Adrenal gland (tissue), 12 donors: ENCODE data around the gene SPRYD4. TPM values are rescaled to one million over a fixed set of nuclear protein-coding genes. Genes with fewer than 3 reads are reported as not detected.
"Not testable (repeated sequence)": the region's sequence is repeated elsewhere in the genome, so short reads cannot be mapped to it uniquely, and the experiment has no call there.

ENCODE experiments used
- DNase-seq, 7 donors: peaks; one replicate each; pipeline ENCODE4 v3.0.0-alpha.2; 2019 to 2020
- H3K27ac ChIP-seq, 5 donors: fragments of 200-600 bp; sonication (generic) in 4 of 5; 1 replicate in 3 of 5; 2 replicates in 2 of 5; pipeline versions ENCODE4 v1.5.1 to v1.8.0; 2016 to 2020; ENCODE audit warnings: mild to moderate bottlenecking in 1 of 5
- H3K27me3 ChIP-seq: fragments of 200-600 bp; 2 replicates; pipeline ENCODE4 v1.8.0; 2021
- H3K36me3 ChIP-seq, 2 donors: fragments of 200-600 bp; replicated peaks in 1 of 2; 1 replicate in 1 of 2; 2 replicates in 1 of 2; pipeline versions ENCODE4 v1.5.1 to v1.8.0; 2018 to 2022
- H3K4me1 ChIP-seq, 2 donors: fragments of 200-600 bp; replicated peaks in 1 of 2; 1 replicate in 1 of 2; 2 replicates in 1 of 2; pipeline versions ENCODE4 v1.5.1 to v1.8.0; 2018 to 2021
- H3K4me3 ChIP-seq, 4 donors: fragments of 200-600 bp; sonication (generic) in 3 of 4; one replicate each; pipeline ENCODE4 v1.5.1; 2016 to 2018
- H3K9me3 ChIP-seq, 3 donors: fragments of 200-600 bp; sonication (generic) in 1 of 3; replicated peaks in 1 of 3; 1 replicate in 2 of 3; 2 replicates in 1 of 3; pipeline versions ENCODE4 v1.5.1 to v1.8.0; 2016 to 2021
- CTCF ChIP-seq, 6 experiments: fragments of 450-650 bp in 4 of 6; fragments of 200-600 bp in 2 of 6; sonication (generic) in 1 of 6; IDR thresholded peaks; 1 replicate in 5 of 6; 2 replicates in 1 of 6; pipeline versions ENCODE4 v1.5.1 to v1.8.0; 2016 to 2021; ENCODE audit warnings: antibody characterized with exemption in 6 of 6, mild to moderate bottlenecking in 2 of 6, moderate library complexity in 1 of 6
- POLR2A ChIP-seq, 2 donors: fragments of 450-650 bp; IDR thresholded peaks; one replicate each; pipeline ENCODE4 v1.6.1; 2017; ENCODE audit warnings: antibody characterized with exemption in 2 of 2, mild to moderate bottlenecking in 2 of 2, moderate library complexity in 1 of 2
- WGBS, 4 donors: extraction: QIAGEN DNeasy Blood & Tissue Kit in 2 of 4; methylation state at CpG; one replicate each; pipeline versions ENCODE4 v1.1.5 to v1.1.7; 2013 to 2017; 5-methylcytosine and 5-hydroxymethylcytosine counted together
- intact Hi-C, 2 donors: fragments of 100-400 bp; cut with DNase I; formaldehyde crosslinking; loops; one replicate each; pipeline versions ENCODE4 v1.14.1 to v1.15.0; 2022 to 2023
- polyA plus RNA-seq, 3 donors: library from polyadenylated mRNA; stranded (reverse); fragments of 200-250 nt in 2 of 3; fragments of 350-450 nt in 1 of 3; fragmentation: Illumina TruSeq in 1 of 3; extraction: RNeasy Lipid Tissue Mini Kit (QIAGEN cat#74804) in 1 of 3; gene quantifications; one replicate each; pipeline ENCODE4 v1.2.3, GENCODE V29; 2013 to 2014
- total RNA-seq, 9 donors: library from RNA; depleted of rRNA in 4 of 9; stranded (reverse); fragments of >200 nt in 4 of 9; fragments of 120-200 nt in 1 of 9; fragmentation: NEBNext Ultra II Directional in 1 of 9; extraction: Animal tissue kit (Norgen Biotek cat#: 25700) in 1 of 9; gene quantifications; one replicate each; pipeline versions ENCODE4 v1.1.0 to v1.2.4, GENCODE V29; 2013 to 2023
- donor health status: healthy with polysubstance abuse.
- donor health status: Bipolar disorder and iron deficiency.
- donor health status: DM: yes; HTN: yes; CAD: no.
- donor health status: DM: no; HTN: no; CAD: no.
- donor health status: DM: no; HTN: no; CAD: no.
- donor health status: DM: yes; HTN: yes; CAD: no.

SPRYD4 gene
- total and polyA plus RNA-seq, 12 donors = 2.5 to 6.5 (median 5.2) TPM

DNA sequence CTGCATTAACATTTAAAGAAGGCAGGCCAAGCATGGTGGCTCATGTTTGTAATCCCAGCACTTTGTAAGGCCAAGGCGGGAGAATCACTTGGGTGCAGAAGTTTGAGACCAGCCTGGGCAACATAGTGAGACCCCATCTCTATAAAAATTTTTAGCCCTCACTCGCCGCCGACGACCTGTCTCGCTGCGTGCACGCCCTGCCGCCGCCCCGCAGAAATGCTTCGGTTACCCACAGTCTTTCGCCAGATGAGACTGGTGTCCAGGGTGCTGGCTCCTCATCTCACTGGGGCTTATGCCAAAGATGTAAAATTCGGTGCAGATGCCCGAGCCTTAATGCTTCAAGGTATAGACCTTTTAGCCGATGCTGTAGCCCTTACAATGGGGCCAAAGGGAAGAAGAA, 42.4 kb downstream of the SPRYD4 start:
- Histone ChIP-seq H3K4me1 (no peaks in the 10 kb centered on the region), H3K27me3 (no peaks in the 10 kb centered on the region), H3K36me3 (no peaks in the 10 kb centered on the region), H3K4me3 (no peak overlapping the region), H3K27ac (no peak overlapping the region), H3K9me3 (no peaks in the 10 kb centered on the region)
- intact Hi-C loops = loop anchor here (10.0 kb wide), 2 partner anchors 114 to 124 kb away; partner anchors contain the start of gene BAZ2A (in 1 of the 2)
- no peak for DNase-seq
- 77 to 89% (median 84%) methylated on average over 4 to 16 of the region's 16 CpGs for WGBS, 4 donors
- no peak for TF ChIP-seq CTCF (IDR thresholded peaks at IDR 0.05)
- no peak for TF ChIP-seq POLR2A (IDR thresholded peaks at IDR 0.05)

DNA sequence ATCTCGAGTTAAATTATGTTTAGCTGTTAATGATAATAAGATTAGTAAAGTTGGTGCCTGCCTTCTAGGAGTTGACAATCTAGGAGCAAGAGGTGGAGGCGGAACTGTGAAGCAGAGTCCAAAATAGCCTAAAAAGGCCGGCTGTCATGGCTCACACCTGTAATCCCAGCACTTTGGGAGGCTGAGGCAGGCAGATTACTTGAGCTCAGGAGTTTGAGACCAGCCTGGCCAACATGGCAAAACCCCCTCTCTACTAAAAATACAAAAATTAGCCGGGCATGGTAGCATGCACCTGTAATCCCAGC, 45.6 kb downstream of the SPRYD4 start:
- not testable (repeated sequence) for H3K36me3 ChIP-seq, H3K4me3 ChIP-seq, H3K4me1 ChIP-seq, DNase-seq, H3K27ac ChIP-seq, H3K9me3 ChIP-seq, H3K27me3 ChIP-seq
- 55 to 58% (median 56%) methylated on average over 4 of the region's 4 CpGs for WGBS, 4 donors
- intact Hi-C loops = loop anchor here (10.0 kb wide), 2 partner anchors 111 to 121 kb away; partner anchors contain the start of gene BAZ2A (in 1 of the 2)

GRCh38 chr12:56517854-56518253, 49.5 kb downstream of the SPRYD4 start:
- Histone ChIP-seq H3K27ac (no peak overlapping the region), H3K36me3 (no peaks in the 10 kb centered on the region), H3K27me3 (no peaks in the 10 kb centered on the region), H3K9me3 (no peaks in the 10 kb centered on the region), H3K4me1 (peaks cover 3 to 25% of the 10 kb centered on the region in 2 donors), H3K4me3 (no peak overlapping the region)
- intact Hi-C loops = loop anchor here (5.0 to 10.0 kb wide), 3 partner anchors 54 to 117 kb away; partner anchors contain the start of gene BAZ2A (in 1 of the 2)
- DNase-seq = no peak
- 87 to 97% (median 92%) methylated on average over 2 of the region's 2 CpGs for WGBS, 4 donors
- TF ChIP-seq CTCF (IDR thresholded peaks at IDR 0.05) = no peak
- TF ChIP-seq POLR2A (IDR thresholded peaks at IDR 0.05) = no peak

DNA sequence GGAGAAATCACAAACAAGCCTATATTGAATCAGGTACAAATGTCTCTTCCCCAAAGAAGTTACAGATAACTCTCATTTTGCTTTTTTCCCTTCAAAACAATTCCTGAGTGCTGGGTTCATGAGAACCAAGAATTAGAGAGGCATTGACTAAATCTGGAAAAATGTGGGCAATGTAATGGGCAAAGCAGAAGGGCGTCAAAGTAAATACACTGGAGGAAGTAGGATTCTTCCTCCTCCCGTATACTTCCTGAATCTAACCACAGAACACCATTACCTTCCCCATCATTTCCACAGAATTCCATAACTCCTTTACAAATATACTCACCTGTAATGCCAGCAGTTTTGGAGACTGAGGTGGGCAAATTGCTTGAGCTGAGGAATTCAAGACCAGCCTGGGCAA, 50.2 kb downstream of the SPRYD4 start:
- intact Hi-C loops = loop anchor here (5.0 to 10.0 kb wide), 3 partner anchors 54 to 116 kb away; partner anchors contain the start of gene BAZ2A (in 1 of the 2)

More for the DNA sequence above, 50.2 kb downstream of the SPRYD4 start:
- TF ChIP-seq POLR2A (IDR thresholded peaks at IDR 0.05) (no peak), CTCF (IDR thresholded peaks at IDR 0.05) (no peak)
- Histone ChIP-seq H3K9me3 (no peaks in the 10 kb centered on the region), H3K27ac (no peak overlapping the region), H3K36me3 (no peaks in the 10 kb centered on the region), H3K27me3 (no peaks in the 10 kb centered on the region), H3K4me3 (no peak overlapping the region), H3K4me1 (peaks cover 10 to 32% of the 10 kb centered on the region in 2 donors)
- no peak for DNase-seq
- whole genome bisulfite sequencing, 4 donors = 62 to 80% (median 69%) methylated on average over 2 of the region's 2 CpGs
